CD4-positive, alpha-beta memory T cell (primary cell): ENCODE results near the gene ADPRHL1. TPM values are rescaled to one million over a fixed set of nuclear protein-coding genes. Genes with fewer than 3 reads are reported as not detected.
A peak's percentile ranks its signal among the peaks of the same experiment; 100 is the strongest.

Source experiments
- CTCF ChIA-PET: fragments of 350-600 bp; sonication (Branson Sonifier 250); formaldehyde crosslinking; loops from one replicate; lab custom pipeline; 2021; ENCODE audit warnings: inconsistent platforms; ENCODE audit not compliant: partially characterized antibody; lab: Charles Lee
- POLR2A ChIA-PET: fragments of 350-600 bp; sonication (Branson Sonifier 250); formaldehyde crosslinking; loops from one replicate; lab custom pipeline; 2021; ENCODE audit not compliant: partially characterized antibody; lab: Charles Lee
- DNase-seq, 5 donors: peaks; one replicate each; pipeline versions ENCODE4 v3.0.0 to v3.0.0-alpha.2; 2020 to 2022; ENCODE audit warnings: mixed read lengths in 1 of 5
- H3K27ac ChIP-seq: one replicate; pipeline ENCODE4 v1.7.0; 2013; ENCODE audit warnings: low read depth, low read length
- H3K27me3 ChIP-seq: 2 replicates; pipeline ENCODE4 v1.7.0; 2013; ENCODE audit warnings: mild to moderate bottlenecking, low read length, moderate library complexity; ENCODE audit not compliant: insufficient read depth
- H3K36me3 ChIP-seq: 2 replicates; pipeline ENCODE4 v1.7.0; 2013; ENCODE audit warnings: mild to moderate bottlenecking, low read length, moderate library complexity; ENCODE audit not compliant: insufficient read depth
- H3K4me1 ChIP-seq: 2 replicates; pipeline ENCODE4 v1.7.0; 2013; ENCODE audit warnings: mild to moderate bottlenecking, low read length, moderate library complexity; ENCODE audit not compliant: insufficient read depth
- H3K4me3 ChIP-seq, 2 donors: one replicate each; pipeline ENCODE4 v1.7.0; 2013; ENCODE audit warnings: low read length in 2 of 2, mild to moderate bottlenecking in 1 of 2
- H3K9me3 ChIP-seq, 2 donors: one replicate each; pipeline ENCODE4 v1.7.0; 2013; ENCODE audit warnings: low read length in 2 of 2, control low read depth in 1 of 2; ENCODE audit not compliant: control insufficient read depth in 1 of 2
- H3K27ac Mint-ChIP-seq, 7 donors: one replicate each; pipeline ENCODE4 v1.8.0; 2020 to 2021; ENCODE audit warnings: mixed read lengths in 7 of 7, mild to moderate bottlenecking in 6 of 7, inconsistent platforms in 3 of 7, moderate library complexity in 3 of 7
- H3K27me3 Mint-ChIP-seq, 2 donors: one replicate each; pipeline ENCODE4 v1.8.0; 2020 to 2021; ENCODE audit warnings: mixed read lengths in 2 of 2
- H3K36me3 Mint-ChIP-seq, 2 donors: one replicate each; pipeline ENCODE4 v1.8.0; 2020 to 2021; ENCODE audit warnings: mixed read lengths in 2 of 2, inconsistent platforms in 1 of 2, mild to moderate bottlenecking in 1 of 2
- H3K4me1 Mint-ChIP-seq, 4 donors: one replicate each; pipeline ENCODE4 v1.8.0; 2020 to 2021; ENCODE audit warnings: mixed read lengths in 4 of 4, mild to moderate bottlenecking in 1 of 4
- H3K4me3 Mint-ChIP-seq, 8 donors: one replicate each; pipeline ENCODE4 v1.8.0; 2020 to 2021; ENCODE audit warnings: mixed read lengths in 8 of 8, mild to moderate bottlenecking in 7 of 8, moderate library complexity in 6 of 8, inconsistent platforms in 3 of 8
- H3K9me3 Mint-ChIP-seq, 8 donors: one replicate each; pipeline ENCODE4 v1.8.0; 2020 to 2021; ENCODE audit warnings: mixed read lengths in 8 of 8, mild to moderate bottlenecking in 5 of 8, inconsistent platforms in 3 of 8, moderate library complexity in 1 of 8
- intact Hi-C: fragments of 100-400 bp; cut with micrococcal nuclease; formaldehyde crosslinking; loops from one replicate; pipeline ENCODE4 v1.15.1; 2023
- polyA plus RNA-seq, 2 donors: library from polyadenylated mRNA; unstranded; fragments of 300-500 nt; fragmentation: Illumina TruSeq; gene quantifications; one replicate each; pipeline ENCODE4 v1.2.3, GENCODE V29; 2021
- total RNA-seq, 2 experiments: library from RNA; stranded (reverse); gene quantifications; one replicate each; pipeline ENCODE4 v1.2.3, GENCODE V29; 2021

The ADPRHL1 gene
- total and polyA plus RNA-seq, 4 experiments from 2014 or later, result 0.09 to 1.5 (median 1.3) TPM; not detected in 1

GRCh38 chr13:113404723-113405471 is 48.4 kb downstream of the ADPRHL1 start:
- no peak for DNase-seq
- no peak overlapping the region for H3K27ac Mint-ChIP-seq
- H3K4me3 Mint-ChIP-seq, result no peak overlapping the region

GRCh38 chr13:113404366-113404722 is 48.9 kb downstream of the ADPRHL1 start:
- ChIA-PET CTCF (no interaction called here), POLR2A (no interaction called here)
- Histone ChIP-seq H3K27me3 (no peaks in the 10 kb centered on the region), H3K4me3 (no peak overlapping the region), H3K36me3 (no peaks in the 10 kb centered on the region), H3K4me1 (no peaks in the 10 kb centered on the region), H3K9me3 (no peaks in the 10 kb centered on the region), H3K27ac (no peak overlapping the region)
- Mint-ChIP-seq H3K36me3 (no peaks in the 10 kb centered on the region), H3K27ac (peak overlapping the region in 1 of 7 donors; percentile 73), H3K9me3 (no peaks in the 10 kb centered on the region), H3K27me3 (peaks cover 0 to 3% of the 10 kb centered on the region in 2 donors), H3K4me3 (peak overlapping the region in 1 of 8 donors; percentile 31), H3K4me1 (no peaks in the 10 kb centered on the region)
- DNase-seq, result no peak
- intact Hi-C loops, result no loop called here

More at GRCh38 chr13:113404723-113405471, 48.4 kb downstream of the ADPRHL1 start:
- no peak overlapping the region for H3K4me3 ChIP-seq
- no peaks in the 10 kb centered on the region for H3K4me1 ChIP-seq
- peaks cover 0 to 3% of the 10 kb centered on the region in 2 donors for H3K27me3 Mint-ChIP-seq
- no peaks in the 10 kb centered on the region for H3K36me3 ChIP-seq
- no peaks in the 10 kb centered on the region for H3K9me3 Mint-ChIP-seq
- H3K9me3 ChIP-seq, result no peaks in the 10 kb centered on the region
- no peak overlapping the region for H3K27ac ChIP-seq
- H3K4me1 Mint-ChIP-seq, result no peaks in the 10 kb centered on the region
- H3K36me3 Mint-ChIP-seq, result no peaks in the 10 kb centered on the region
- ChIA-PET POLR2A (no interaction called here), CTCF (no interaction called here)
- H3K27me3 ChIP-seq, result no peaks in the 10 kb centered on the region
- intact Hi-C loops, result no loop called here

GRCh38 chr13:113403255-113404104 is 49.8 kb downstream of the ADPRHL1 start:
- no peaks in the 10 kb centered on the region for H3K9me3 ChIP-seq
- DNase-seq, result no peak
- H3K4me1 ChIP-seq, result no peaks in the 10 kb centered on the region
- Mint-ChIP-seq H3K36me3 (no peaks in the 10 kb centered on the region), H3K27ac (no peak overlapping the region), H3K9me3 (no peaks in the 10 kb centered on the region), H3K4me3 (no peak overlapping the region), H3K27me3 (peaks cover 0 to 3% of the 10 kb centered on the region in 2 donors), H3K4me1 (no peaks in the 10 kb centered on the region)
- ChIA-PET POLR2A (no interaction called here), CTCF (no interaction called here)
- no peaks in the 10 kb centered on the region for H3K27me3 ChIP-seq
- no peak overlapping the region for H3K27ac ChIP-seq
- intact Hi-C loops, result no loop called here
- H3K36me3 ChIP-seq, result no peaks in the 10 kb centered on the region
- H3K4me3 ChIP-seq, result no peak overlapping the region

- no peaks in the 10 kb centered on the region for H3K27me3 ChIP-seq
- no peaks in the 10 kb centered on the region for H3K9me3 Mint-ChIP-seq
- POLR2A ChIA-PET, result no interaction called here
Measured at GRCh38 chr13:113402471-113403254, 50.6 kb downstream of the ADPRHL1 start.

DNA sequence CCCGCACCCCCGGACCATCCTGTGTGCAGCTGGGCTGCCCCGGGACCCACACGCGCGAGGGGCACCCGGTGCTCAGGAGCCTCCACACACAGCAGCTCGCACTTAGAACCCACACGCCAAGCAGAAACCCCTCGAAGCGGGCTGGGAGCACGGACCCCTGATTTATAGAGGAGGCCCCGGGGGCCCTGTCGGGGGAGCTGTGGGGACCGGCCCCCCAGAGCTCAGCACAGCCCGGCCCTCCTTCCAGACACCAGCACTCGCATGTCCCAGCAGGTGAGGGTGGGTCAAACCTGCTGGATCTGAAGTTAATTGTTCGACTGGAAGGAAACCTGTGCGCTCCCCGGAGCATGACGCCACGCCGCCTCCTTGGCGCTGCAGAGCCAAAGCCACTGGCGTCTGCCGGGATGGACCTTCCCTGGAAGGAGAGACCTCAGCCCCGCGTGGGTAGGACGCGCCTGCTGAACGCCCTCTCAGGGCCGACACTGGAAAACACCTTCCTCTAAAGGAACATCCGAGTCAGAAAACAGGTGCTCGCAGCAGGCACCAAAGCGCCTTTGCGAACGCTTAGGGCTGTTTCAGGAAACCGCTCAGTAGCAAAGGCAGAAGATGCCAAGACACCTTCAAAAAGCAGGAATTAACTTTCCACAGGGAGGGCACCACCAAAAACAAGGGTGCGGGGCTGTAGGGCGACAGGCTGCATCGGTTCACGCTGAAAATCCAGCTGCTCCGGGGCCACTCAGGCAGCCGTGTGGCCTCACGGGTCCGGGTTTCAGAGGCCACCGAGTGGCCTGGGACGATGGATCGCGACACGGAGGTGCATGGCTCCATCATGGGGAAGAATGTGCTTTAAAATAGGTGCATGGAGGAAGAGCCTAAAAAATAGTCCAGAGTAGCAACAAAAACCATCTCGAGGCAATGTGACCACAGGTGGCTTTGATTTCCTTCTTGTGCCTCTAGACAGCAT is 51.6 kb downstream of the ADPRHL1 start:
- ChIA-PET POLR2A (no interaction called here), CTCF (no interaction called here)
- H3K36me3 Mint-ChIP-seq, result no peaks in the 10 kb centered on the region
- H3K4me1 ChIP-seq, result no peaks in the 10 kb centered on the region
- H3K27me3 ChIP-seq, result no peaks in the 10 kb centered on the region
- H3K36me3 ChIP-seq, result no peaks in the 10 kb centered on the region
- no peaks in the 10 kb centered on the region for H3K27me3 Mint-ChIP-seq
- H3K4me3 ChIP-seq, result no peak overlapping the region
- H3K27ac Mint-ChIP-seq, result no peak overlapping the region
- no peak for DNase-seq
- H3K9me3 Mint-ChIP-seq, result no peaks in the 10 kb centered on the region
- H3K4me3 Mint-ChIP-seq, result no peak overlapping the region
- H3K27ac ChIP-seq, result no peak overlapping the region
- intact Hi-C loops, result no loop called here
- no peaks in the 10 kb centered on the region for H3K4me1 Mint-ChIP-seq
- H3K9me3 ChIP-seq, result no peaks in the 10 kb centered on the region

More at GRCh38 chr13:113402471-113403254, 50.6 kb downstream of the ADPRHL1 start:
- H3K4me3 Mint-ChIP-seq, result no peak overlapping the region
- no peak overlapping the region for H3K27ac ChIP-seq
- no peaks in the 10 kb centered on the region for H3K4me1 Mint-ChIP-seq
- no peaks in the 10 kb centered on the region for H3K4me1 ChIP-seq
- H3K9me3 ChIP-seq, result no peaks in the 10 kb centered on the region
- intact Hi-C loops, result no loop called here
- no peak overlapping the region for H3K27ac Mint-ChIP-seq
- no peak overlapping the region for H3K4me3 ChIP-seq
- CTCF ChIA-PET, result no interaction called here
- H3K27me3 Mint-ChIP-seq, result no peaks in the 10 kb centered on the region
- no peaks in the 10 kb centered on the region for H3K36me3 Mint-ChIP-seq
- DNase-seq, result no peak
- no peaks in the 10 kb centered on the region for H3K36me3 ChIP-seq

- no peak for DNase-seq
- no peak overlapping the region for H3K4me3 ChIP-seq
- intact Hi-C loops, result no loop called here
- Mint-ChIP-seq H3K27me3 (no peaks in the 10 kb centered on the region), H3K27ac (no peak overlapping the region), H3K4me1 (no peaks in the 10 kb centered on the region), H3K9me3 (no peaks in the 10 kb centered on the region), H3K36me3 (no peaks in the 10 kb centered on the region), H3K4me3 (no peak overlapping the region)
- no peaks in the 10 kb centered on the region for H3K36me3 ChIP-seq
- ChIA-PET POLR2A (no interaction called here), CTCF (interaction anchor here (0.6 kb wide), 1 partner anchor 936 kb away, joined by 3 read pairs; no protein-coding TSS in a partner anchor)
- no peak overlapping the region for H3K27ac ChIP-seq
- no peaks in the 10 kb centered on the region for H3K9me3 ChIP-seq
- no peaks in the 10 kb centered on the region for H3K27me3 ChIP-seq
- H3K4me1 ChIP-seq, result no peaks in the 10 kb centered on the region
Measured at GRCh38 chr13:113400621-113401451, 52.5 kb downstream of the ADPRHL1 start.
